Right ventricle myocardium inferior (tissue), 1 donor: ENCODE results near the gene ACTR6. TPM values are rescaled to one million over a fixed set of nuclear protein-coding genes. Genes with fewer than 3 reads are reported as not detected.
A peak's percentile ranks its signal among the peaks of the same experiment; 100 is the strongest.
"Not testable (repeated sequence)": the region's sequence is repeated elsewhere in the genome, so short reads cannot be mapped to it uniquely, and the experiment has no call there.

ENCODE experiments used
- ATAC-seq: fragments of 200-7000 bp; cut with Tn5 transposase; one replicate; pipeline ENCODE4 v1.9.1; 2020; ENCODE audit warnings: mild to moderate bottlenecking, moderate library complexity
- DNase-seq: peaks from one replicate; pipeline ENCODE4 v3.0.0; 2021; ENCODE audit errors: missing footprints
- intact Hi-C: fragments of 100-400 bp; cut with DNase I; formaldehyde crosslinking; loops from one replicate; pipeline ENCODE4 v1.11.0; 2022
- microRNA-seq: library from miRNA; unstranded; fragments of <30 nt; microRNA quantifications from one replicate; pipeline ENCODE4 v1.2.0, GENCODE V29; 2020
- total RNA-seq: library from RNA; stranded (reverse); fragmentation: NEBNext Ultra II Directional; extraction: Animal tissue kit (Norgen Biotek cat#: 25700); gene quantifications from one replicate; pipeline ENCODE4 v1.2.1, GENCODE V29; 2021
- donor health status: DM: no; HTN: yes; CAD: no; lungs with severe emphysema.

The ACTR6 gene
- total RNA-seq, 1 donor from 2014 or later: 19.4 TPM

DNA sequence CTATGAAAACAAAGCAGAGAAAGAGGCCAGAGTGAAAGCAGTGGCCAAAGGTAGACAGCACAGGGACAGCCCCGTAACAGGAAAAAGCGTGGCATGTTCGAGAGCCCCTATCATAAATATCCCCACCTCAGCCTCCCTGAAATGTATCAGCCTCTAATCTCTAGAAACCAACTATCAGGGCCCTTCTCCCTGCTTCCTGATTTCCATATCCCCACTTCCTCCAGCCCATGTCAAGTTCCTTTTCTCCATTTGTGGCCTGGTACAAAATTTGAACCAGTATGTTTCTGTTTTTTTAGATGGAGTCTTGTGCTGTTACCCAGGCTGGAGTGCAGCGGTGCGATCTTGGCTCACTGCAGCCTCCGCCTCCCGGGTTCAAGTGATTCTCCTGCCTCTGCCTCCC, 49.3 kb downstream of the ACTR6 start:
- ATAC-seq (no peak), DNase-seq (no peak)
- intact Hi-C loops: no loop called here

- DNase-seq: no peak
- intact Hi-C loops: no loop called here
- no peak for ATAC-seq
Measured at GRCh38 chr12:100251917-100252316, 51.3 kb downstream of the ACTR6 start.

DNA sequence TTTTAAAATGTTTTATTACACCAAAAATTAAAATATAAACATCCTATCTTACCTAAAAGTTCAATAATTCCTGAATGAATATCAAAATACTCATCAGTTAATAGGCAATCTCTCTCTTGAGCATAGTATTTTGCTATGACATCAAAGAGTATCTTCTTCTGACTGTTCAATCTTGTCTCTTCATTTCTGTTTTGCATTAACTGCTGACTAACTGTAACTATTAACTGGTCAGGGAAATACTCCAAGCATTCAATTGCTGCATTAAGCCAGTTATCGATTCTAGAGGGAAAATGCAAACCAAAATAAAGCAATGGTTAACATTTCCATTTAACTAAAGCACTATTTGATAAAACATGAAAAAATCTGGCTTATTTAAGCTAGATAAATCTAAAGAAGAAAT, 52.8 kb downstream of the ACTR6 start:
- no peak for ATAC-seq
- intact Hi-C loops: no loop called here
- DNase-seq: no peak

DNA sequence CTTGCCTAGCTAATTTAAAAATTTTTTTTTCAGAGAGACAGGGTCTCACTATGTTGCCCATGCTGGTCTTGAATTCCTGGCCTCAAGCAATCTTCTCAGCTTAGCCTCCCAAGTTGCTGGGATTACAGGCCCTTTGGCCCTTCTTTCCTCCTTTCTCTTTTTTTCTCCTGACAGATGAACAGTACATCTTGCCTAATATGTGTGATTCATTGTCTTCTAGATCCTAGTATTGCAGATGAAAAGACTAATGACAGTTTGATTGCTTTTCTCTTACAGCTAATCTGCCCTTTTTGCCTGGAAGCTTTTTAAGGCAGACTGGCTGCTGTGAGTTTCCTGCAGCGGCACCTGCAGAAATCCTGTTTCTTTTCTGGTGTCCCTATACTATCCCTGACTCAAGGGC, 54.3 kb downstream of the ACTR6 start:
- ATAC-seq: no peak
- DNase-seq: no peak
- intact Hi-C loops: no loop called here

- DNase-seq (no peak), ATAC-seq (no peak)
- intact Hi-C loops: no loop called here
Measured at GRCh38 chr12:100258127-100258526, 57.5 kb downstream of the ACTR6 start.

DNA sequence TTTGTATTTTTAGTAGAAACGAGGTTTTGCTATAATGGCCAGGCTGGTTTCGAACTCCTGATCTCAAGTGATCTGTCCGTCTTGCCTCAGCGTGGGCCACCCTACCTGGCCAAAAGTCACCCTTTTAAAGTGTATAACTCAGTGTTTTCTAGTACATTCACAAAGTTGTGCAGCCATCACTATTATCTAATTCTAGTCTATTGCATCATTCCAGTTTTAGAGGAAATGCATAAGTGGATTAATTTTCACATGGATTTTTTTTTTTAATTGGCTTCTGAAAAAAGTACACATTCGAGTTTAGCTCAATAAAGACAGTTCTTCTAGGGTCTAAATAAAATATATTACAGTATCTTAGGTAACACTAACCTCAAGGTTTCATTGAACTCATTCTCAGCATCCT, 62.5 kb downstream of the ACTR6 start:
- ATAC-seq: no peak
- intact Hi-C loops: no loop called here
- no peak for DNase-seq

DNA sequence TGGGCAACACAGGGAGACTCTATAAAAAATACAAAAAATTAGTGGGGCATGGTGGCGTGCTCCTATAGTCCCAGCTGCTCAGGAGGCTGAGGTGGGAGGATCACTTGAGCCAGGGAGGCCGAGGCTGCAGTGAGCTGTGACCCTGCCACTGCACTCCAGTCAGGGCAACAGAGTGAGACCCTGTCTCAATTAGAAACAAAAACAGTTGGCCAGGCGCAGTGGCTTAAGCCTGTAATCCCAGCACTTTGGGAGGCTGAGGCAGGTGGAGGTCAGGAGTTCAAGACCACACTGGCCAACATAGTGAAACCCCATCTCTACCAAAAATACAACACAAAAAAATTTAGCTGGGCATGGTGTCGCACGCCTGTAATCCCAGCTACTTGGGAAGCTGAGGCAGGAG, 64.5 kb downstream of the ACTR6 start:
- DNase-seq, ATAC-seq, intact Hi-C loops: not testable (repeated sequence)

GRCh38 chr12:100265732-100266584, 65.3 kb downstream of the ACTR6 start:
- ATAC-seq: no peak
- intact Hi-C loops: loop anchor here (2.0 kb wide), 1 partner anchor 65 kb away; the partner anchor contains the start of gene ACTR6
- no peak for DNase-seq

DNA sequence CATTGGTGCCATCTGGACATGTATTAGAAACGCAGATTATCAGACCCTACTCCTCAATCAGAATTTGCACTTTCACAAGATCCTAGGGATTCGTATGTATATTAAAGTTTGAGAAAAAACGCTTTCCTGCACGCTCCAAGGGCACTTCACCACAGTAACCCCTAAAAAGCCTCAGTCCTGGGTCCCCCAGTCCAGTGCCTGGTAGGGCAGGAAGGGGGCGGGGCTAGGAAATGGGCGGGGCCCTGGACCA, 65.9 kb downstream of the ACTR6 start:
- peak; percentile 87 for ATAC-seq
- intact Hi-C loops: loop anchor here (2.0 kb wide), 1 partner anchor 66 kb away; the partner anchor contains the start of gene ACTR6
- DNase-seq: no peak

- DNase-seq (peak; percentile 98), ATAC-seq (peak; percentile 98)
- intact Hi-C loops: loop anchor here (2.0 kb wide), 1 partner anchor 66 kb away; the partner anchor contains the start of gene ACTR6
Measured at GRCh38 chr12:100266835-100267602, 66.4 kb downstream of the ACTR6 start, which contains the start of the genes DEPDC4 and SCYL2. Gene DEPDC4, minus strand, starts transcription at chr12:100267079. Its CDS starts 3 bp downstream, at chr12:100267076. Gene SCYL2, plus strand, starts transcription at chr12:100267177. Its CDS starts 15,794 bp downstream, at chr12:100282971.

- DNase-seq (peak; percentile 72), ATAC-seq (peak; percentile 6)
- intact Hi-C loops: loop anchor here (2.0 kb wide), 1 partner anchor 67 kb away; the partner anchor contains the start of gene ACTR6
Measured at GRCh38 chr12:100267603-100268281, 67.1 kb downstream of the ACTR6 start.

GRCh38 chr12:100268835-100269564, 68.4 kb downstream of the ACTR6 start:
- intact Hi-C loops: no loop called here
- ATAC-seq: no peak
- DNase-seq: no peak

DNA sequence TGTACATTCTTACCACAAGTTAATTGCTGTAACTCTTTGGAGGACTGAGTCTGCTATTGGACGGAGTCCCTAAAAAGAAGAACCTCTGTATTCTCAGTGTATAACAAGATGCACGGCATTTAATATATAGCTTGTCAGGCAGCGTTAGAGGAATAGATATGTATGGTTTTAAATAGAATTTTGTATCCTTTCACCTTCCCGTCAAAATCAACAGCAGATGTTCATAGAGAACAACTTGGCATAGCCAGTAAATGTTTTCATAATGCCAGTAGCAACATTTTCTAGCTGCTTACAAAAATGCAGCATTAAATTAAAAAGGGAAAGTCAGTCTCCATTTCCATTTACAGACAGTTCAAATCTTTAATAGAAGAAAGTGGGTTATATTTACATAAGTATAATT, 73.2 kb downstream of the ACTR6 start:
- DNase-seq (no peak), ATAC-seq (no peak)
- intact Hi-C loops: no loop called here

Small RNAs within 50 kb of the gene (microRNA-seq; reads per million reads assigned to microRNA genes)
- not detected for gene MIR1827

Other genes starting within 250 kb of the ACTR6 start
- 2.3 TPM for gene ANKS1B, start 215.9 kb upstream of the ACTR6 start, total RNA-seq
- 10.7 TPM for gene BLTP3B, start 57.9 kb upstream of the ACTR6 start, total RNA-seq
- gene DEPDC4, start 66.3 kb downstream of the ACTR6 start, total RNA-seq: 0.81 TPM
- 30.5 TPM for gene SCYL2, start 66.4 kb downstream of the ACTR6 start, total RNA-seq
- gene SLC17A8, start 156.3 kb downstream of the ACTR6 start, total RNA-seq: not detected